Measurements from ENCODE around the gene LBHD1.
A peak's percentile ranks its signal among the peaks of the same experiment; 100 is the strongest.
"Not testable (repeated sequence)": the region's sequence is repeated elsewhere in the genome, so short reads cannot be mapped to it uniquely, and the experiment has no call there.

LBHD1 gene

GRCh38 chr11:62682518-62682917, 10.5 kb upstream of the LBHD1 start:
- Histone ChIP-seq H3K36me3 (peaks cover 4 to 7% (median 6%) of the 10 kb centered on the region in 11 experiments), H3K4me1 (peaks cover 22 to 32% (median 29%) of the 10 kb centered on the region in 10 experiments), H3K27ac (no peak overlapping the region), H3K9me3 (replicated peaks in 1 of 11) (no peaks in the 10 kb centered on the region), H3K4me2 (no peak overlapping the region), H3K4me3 (no peak overlapping the region), H4K20me1 (peaks cover 0 to 8% (median 4%) of the 10 kb centered on the region in 11 experiments; a peak in 8 of 22 replicates), H3K27me3 (no peaks in the 10 kb centered on the region), H3K9ac (no peak overlapping the region)
- TF ChIP-seq Cebpa-rat (IDR thresholded peaks at IDR 0.05): no peak

GRCh38 chr11:62680825-62681240, 8.8 kb upstream of the LBHD1 start:
- H3K9ac ChIP-seq: peak overlapping the region in 6 of 11 experiments; percentile 19 to 98 (median 36); a peak in 7 of 22 replicates
- peak overlapping the region in 9 of 11 experiments; percentile 4 to 96 (median 93); a peak in 13 of 22 replicates for H3K27ac ChIP-seq
- no peak overlapping the region for H3K4me3 ChIP-seq
- H3K36me3 ChIP-seq: peaks cover 21 to 24% (median 23%) of the 10 kb centered on the region in 11 experiments
- peaks cover 0 to 25% (median 16%) of the 10 kb centered on the region in 11 experiments; a peak in 11 of 22 replicates for H4K20me1 ChIP-seq
- H3K9me3 ChIP-seq (replicated peaks in 1 of 11): no peaks in the 10 kb centered on the region
- no peaks in the 10 kb centered on the region for H3K27me3 ChIP-seq
- peak overlapping the region in 7 of 11 experiments; percentile 8 to 96 (median 44); a peak in 9 of 22 replicates for H3K4me2 ChIP-seq
- H3K4me1 ChIP-seq: peaks cover 35 to 48% (median 43%) of the 10 kb centered on the region in 10 experiments
- TF ChIP-seq Cebpa-rat (IDR thresholded peaks at IDR 0.05): no peak

- H3K4me1 ChIP-seq: peaks cover 35 to 51% (median 46%) of the 10 kb centered on the region in 10 experiments
- H3K9me3 ChIP-seq (replicated peaks in 1 of 11): no peaks in the 10 kb centered on the region
- peaks cover 0 to 26% (median 16%) of the 10 kb centered on the region in 11 experiments; a peak in 11 of 22 replicates for H4K20me1 ChIP-seq
- H3K36me3 ChIP-seq: peaks cover 39 to 42% (median 41%) of the 10 kb centered on the region in 11 experiments
- H3K9ac ChIP-seq: peak within 1 kb of the TSS; percentile 92 to 98 (median 97)
- H3K27me3 ChIP-seq: no peaks in the 10 kb centered on the region
- peak in 2 of 11 experiments; percentile 42 to 62; a peak in 2 of 22 replicates for TF ChIP-seq Cebpa-rat (IDR thresholded peaks at IDR 0.05)
- H3K27ac ChIP-seq: peak within 1 kb of the TSS; percentile 87 to 96 (median 93)
- peak within 1 kb of the TSS; percentile 81 to 99 (median 97) for H3K4me3 ChIP-seq
- peak within 1 kb of the TSS; percentile 71 to 97 (median 92) for H3K4me2 ChIP-seq
Observed at GRCh38 chr11:62678770-62679696, 7.0 kb upstream of the LBHD1 start, which contains the start of gene UBXN1. Gene UBXN1, minus strand, starts transcription at chr11:62679073. Its CDS starts 150 bp downstream, at chr11:62678923.

GRCh38 chr11:62678433-62678769, 6.3 kb upstream of the LBHD1 start:
- Histone ChIP-seq H3K9ac (peak overlapping the region; percentile 92 to 98 (median 97)), H3K27ac (peak overlapping the region; percentile 87 to 96 (median 93)), H3K4me1 (peaks cover 39 to 57% (median 52%) of the 10 kb centered on the region in 10 experiments), H3K4me3 (peak overlapping the region; percentile 81 to 99 (median 97)), H3K27me3 (no peaks in the 10 kb centered on the region), H3K36me3 (peaks cover 45 to 49% (median 48%) of the 10 kb centered on the region in 11 experiments), H4K20me1 (peaks cover 0 to 28% (median 16%) of the 10 kb centered on the region in 11 experiments; a peak in 11 of 22 replicates), H3K9me3 (replicated peaks in 1 of 11) (no peaks in the 10 kb centered on the region), H3K4me2 (peak overlapping the region; percentile 71 to 97 (median 92))
- no peak for TF ChIP-seq Cebpa-rat (IDR thresholded peaks at IDR 0.05)

GRCh38 chr11:62677714-62678113, 5.6 kb upstream of the LBHD1 start:
- Histone ChIP-seq H3K4me1 (peaks cover 46 to 64% (median 59%) of the 10 kb centered on the region in 10 experiments), H3K27ac (peak overlapping the region in 9 of 11 experiments; percentile 87 to 96 (median 93); a peak in 15 of 22 replicates)

GRCh38 chr11:62677156-62677555, 5.1 kb upstream of the LBHD1 start:
- Histone ChIP-seq H3K27me3 (no peaks in the 10 kb centered on the region), H3K36me3 (peaks cover 48 to 58% (median 55%) of the 10 kb centered on the region in 11 experiments), H3K9me3 (replicated peaks in 1 of 11) (no peaks in the 10 kb centered on the region), H4K20me1 (peaks cover 0 to 37% (median 16%) of the 10 kb centered on the region in 11 experiments; a peak in 12 of 22 replicates), H3K4me2 (peak overlapping the region; percentile 71 to 97 (median 92)), H3K4me1 (peaks cover 50 to 69% (median 64%) of the 10 kb centered on the region in 10 experiments), H3K9ac (peak overlapping the region; percentile 92 to 98 (median 97); a peak in 21 of 22 replicates), H3K4me3 (peak overlapping the region; percentile 81 to 99 (median 97); a peak in 9 of 20 replicates), H3K27ac (peak overlapping the region in 3 of 11 experiments; percentile 3 to 93 (median 90); a peak in 2 of 22 replicates)
- TF ChIP-seq Cebpa-rat (IDR thresholded peaks at IDR 0.05): no peak

More at GRCh38 chr11:62677714-62678113, 5.6 kb upstream of the LBHD1 start:
- H3K27me3 ChIP-seq: no peaks in the 10 kb centered on the region
- H3K36me3 ChIP-seq: peaks cover 48 to 55% (median 54%) of the 10 kb centered on the region in 11 experiments
- H3K9ac ChIP-seq: peak overlapping the region; percentile 92 to 98 (median 97)
- TF ChIP-seq Cebpa-rat (IDR thresholded peaks at IDR 0.05): no peak
- peaks cover 0 to 33% (median 16%) of the 10 kb centered on the region in 11 experiments; a peak in 12 of 22 replicates for H4K20me1 ChIP-seq
- H3K9me3 ChIP-seq (replicated peaks in 1 of 11): no peaks in the 10 kb centered on the region
- H3K4me3 ChIP-seq: peak overlapping the region; percentile 81 to 99 (median 97)
- peak overlapping the region; percentile 71 to 97 (median 92) for H3K4me2 ChIP-seq

GRCh38 chr11:62676698-62677097, 4.6 kb upstream of the LBHD1 start:
- Histone ChIP-seq H3K27me3 (no peaks in the 10 kb centered on the region), H3K4me2 (peak overlapping the region in 8 of 11 experiments; percentile 22 to 97 (median 91); a peak in 13 of 22 replicates), H3K9me3 (replicated peaks in 1 of 11) (no peaks in the 10 kb centered on the region), H4K20me1 (peaks cover 0 to 37% (median 16%) of the 10 kb centered on the region in 11 experiments; a peak in 12 of 22 replicates), H3K4me3 (no peak overlapping the region; a peak in 1 of 20 replicates), H3K4me1 (peaks cover 50 to 69% (median 64%) of the 10 kb centered on the region in 10 experiments), H3K9ac (peak overlapping the region; percentile 92 to 98 (median 97); a peak in 16 of 22 replicates), H3K36me3 (peaks cover 48 to 58% (median 55%) of the 10 kb centered on the region in 11 experiments), H3K27ac (no peak overlapping the region)
- no peak for TF ChIP-seq Cebpa-rat (IDR thresholded peaks at IDR 0.05)

GRCh38 chr11:62675415-62675814, 3.3 kb upstream of the LBHD1 start:
- H3K4me3 ChIP-seq; H3K9me3 ChIP-seq (replicated peaks in 1 of 11); H3K4me2 ChIP-seq; H3K9ac ChIP-seq; H3K27ac ChIP-seq; H3K27me3 ChIP-seq: not testable (repeated sequence)
- Histone ChIP-seq H4K20me1 (peaks cover 0 to 42% (median 16%) of the 10 kb centered on the region in 11 experiments; a peak in 12 of 22 replicates), H3K36me3 (peaks cover 48 to 58% (median 55%) of the 10 kb centered on the region in 11 experiments), H3K4me1 (peaks cover 47 to 66% (median 63%) of the 10 kb centered on the region in 10 experiments)
